Measurements from ENCODE around the gene JAKMIP1.

- TF ChIP-seq RAD21 (IDR thresholded peaks at IDR 0.05; ENCODE audit: low read depth): no peak
- TF ChIP-seq CREB1 (IDR thresholded peaks at IDR 0.05; ENCODE audit: low read depth): no peak
- TF ChIP-seq EP300 (IDR thresholded peaks at IDR 0.05; ENCODE audit: borderline replicate concordance): no peak
- TF ChIP-seq YY1 (IDR thresholded peaks at IDR 0.05; ENCODE audit: low read depth): no peak
- no peak for TF ChIP-seq ZBTB7A (IDR thresholded peaks at IDR 0.05; ENCODE audit: low read depth)
These were observed 79.0 kb downstream of the JAKMIP1 start for GRCh38 chr4:6121276-6121850.
